Nephron (organoid): ENCODE results near the gene MGP.
A peak's percentile ranks its signal among the peaks of the same experiment; 100 is the strongest.

ENCODE experiments used
- H3K27ac Mint-ChIP-seq, 3 experiments: 2 replicates each; pipeline ENCODE4 v1.8.0; 2020; ENCODE audit warnings: mixed read lengths in 3 of 3, mild to moderate bottlenecking in 2 of 3, moderate library complexity in 1 of 3
- H3K27me3 Mint-ChIP-seq: 2 replicates; pipeline ENCODE4 v1.8.0; 2021; ENCODE audit warnings: low read depth, mild to moderate bottlenecking, moderate library complexity, mixed read lengths
- H3K36me3 Mint-ChIP-seq: 2 replicates; pipeline ENCODE4 v1.8.0; 2020; ENCODE audit warnings: low read depth, mixed read lengths
- H3K4me1 Mint-ChIP-seq: 2 replicates; pipeline ENCODE4 v1.8.0; 2020; ENCODE audit warnings: mixed read lengths
- H3K4me3 Mint-ChIP-seq, 3 experiments: 2 replicates each; pipeline ENCODE4 v1.8.0; 2020; ENCODE audit warnings: mild to moderate bottlenecking in 3 of 3, mixed read lengths in 3 of 3, moderate library complexity in 2 of 3
- H3K9me3 Mint-ChIP-seq: 2 replicates; pipeline ENCODE4 v1.8.0; 2020; ENCODE audit warnings: mixed read lengths
- CTCF ChIP-seq, 3 experiments: fragments of 200-600 bp; sonication (generic); IDR thresholded peaks; one replicate each; pipeline ENCODE4 v1.5.0; 2021; ENCODE audit warnings: antibody characterized with exemption in 3 of 3; ENCODE audit not compliant: unreplicated experiment in 3 of 3

MGP gene

GRCh38 chr12:14920475-14921126 is 34.9 kb upstream of the MGP start:
- H3K27ac Mint-ChIP-seq = no peak overlapping the region
- H3K27me3 Mint-ChIP-seq = no peaks in the 10 kb centered on the region
- no peak overlapping the region for H3K4me3 Mint-ChIP-seq
- TF ChIP-seq CTCF (IDR thresholded peaks at IDR 0.05; ENCODE audit: unreplicated experiment in 3 of 3) = no peak
- peaks cover 2% of the 10 kb centered on the region for H3K4me1 Mint-ChIP-seq
- H3K36me3 Mint-ChIP-seq = no peaks in the 10 kb centered on the region
- no peaks in the 10 kb centered on the region for H3K9me3 Mint-ChIP-seq

DNA sequence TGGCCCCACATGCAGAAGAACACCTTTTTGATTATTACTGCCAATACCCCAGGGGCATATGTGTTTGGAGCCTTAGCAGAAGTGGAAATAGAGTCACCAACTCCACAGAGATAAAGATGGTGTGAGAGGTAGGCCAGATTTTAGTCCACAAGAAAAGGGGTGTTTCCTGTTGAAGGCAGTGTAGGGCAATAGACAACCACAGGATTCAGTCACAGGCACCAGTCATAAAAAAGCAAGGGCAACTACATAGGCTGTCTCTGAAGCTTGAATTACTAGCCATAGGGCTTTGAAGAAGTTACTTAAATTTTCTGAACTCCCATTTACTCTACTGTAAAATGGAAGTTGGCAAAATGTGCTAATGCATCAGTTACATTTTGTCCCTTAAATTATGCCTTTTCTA is 33.8 kb upstream of the MGP start:
- no peak overlapping the region for H3K4me3 Mint-ChIP-seq
- H3K27me3 Mint-ChIP-seq = no peaks in the 10 kb centered on the region
- H3K9me3 Mint-ChIP-seq = no peaks in the 10 kb centered on the region
- no peak overlapping the region for H3K27ac Mint-ChIP-seq
- H3K4me1 Mint-ChIP-seq = peaks cover 10% of the 10 kb centered on the region
- no peak for TF ChIP-seq CTCF (IDR thresholded peaks at IDR 0.05; ENCODE audit: unreplicated experiment in 3 of 3)
- no peaks in the 10 kb centered on the region for H3K36me3 Mint-ChIP-seq

- TF ChIP-seq CTCF (IDR thresholded peaks at IDR 0.05; ENCODE audit: unreplicated experiment in 3 of 3) = no peak
- no peaks in the 10 kb centered on the region for H3K27me3 Mint-ChIP-seq
- H3K4me3 Mint-ChIP-seq = no peak overlapping the region
- H3K9me3 Mint-ChIP-seq = no peaks in the 10 kb centered on the region
- peak overlapping the region; percentile 76 to 81 (median 76) for H3K27ac Mint-ChIP-seq
- peaks cover 25% of the 10 kb centered on the region for H3K4me1 Mint-ChIP-seq
- H3K36me3 Mint-ChIP-seq = no peaks in the 10 kb centered on the region
These were observed 30.1 kb upstream of the MGP start for GRCh38 chr12:14915736-14916135.

- H3K27ac Mint-ChIP-seq = peak overlapping the region; percentile 76 to 81 (median 80)
- H3K4me3 Mint-ChIP-seq = no peak overlapping the region
- peaks cover 1% of the 10 kb centered on the region for H3K9me3 Mint-ChIP-seq
- peaks cover 25% of the 10 kb centered on the region for H3K4me1 Mint-ChIP-seq
- no peak for TF ChIP-seq CTCF (IDR thresholded peaks at IDR 0.05; ENCODE audit: unreplicated experiment in 3 of 3)
- no peaks in the 10 kb centered on the region for H3K27me3 Mint-ChIP-seq
- H3K36me3 Mint-ChIP-seq = no peaks in the 10 kb centered on the region
These were observed 27.7 kb upstream of the MGP start for GRCh38 chr12:14913381-14913781.

GRCh38 chr12:14911131-14911530 is 25.5 kb upstream of the MGP start:
- no peaks in the 10 kb centered on the region for H3K36me3 Mint-ChIP-seq
- no peak overlapping the region for H3K27ac Mint-ChIP-seq
- no peak for TF ChIP-seq CTCF (IDR thresholded peaks at IDR 0.05; ENCODE audit: unreplicated experiment in 3 of 3)
- peaks cover 4% of the 10 kb centered on the region for H3K9me3 Mint-ChIP-seq
- peaks cover 25% of the 10 kb centered on the region for H3K4me1 Mint-ChIP-seq
- no peaks in the 10 kb centered on the region for H3K27me3 Mint-ChIP-seq
- H3K4me3 Mint-ChIP-seq = no peak overlapping the region
